NCI-H2171 (cell line): ENCODE results near the gene TECPR1.

ENCODE experiments used
- DNase-seq: peaks from one replicate; lab custom pipeline; 2025; lab: John Stamatoyannopoulos, UW

TECPR1 gene

GRCh38 chr7:98251601-98252424, at the start of gene TECPR1:
Gene TECPR1, minus strand, starts transcription at chr7:98252232. Its CDS starts 6,086 bp downstream, at chr7:98246146.
- DNase-seq = peak; percentile 94

GRCh38 chr7:98300595-98301372, 48.8 kb upstream of the TECPR1 start:
- no peak for DNase-seq

- no peak for DNase-seq
These were observed 45.7 kb upstream of the TECPR1 start for GRCh38 chr7:98297626-98298286.

- DNase-seq = no peak
These were observed 44.8 kb upstream of the TECPR1 start for GRCh38 chr7:98296833-98297232.

- DNase-seq = no peak
These were observed 43.6 kb upstream of the TECPR1 start for GRCh38 chr7:98295467-98296192.

- peak; percentile 54 for DNase-seq
These were observed 42.9 kb upstream of the TECPR1 start for GRCh38 chr7:98294798-98295382.

- DNase-seq = no peak
These were observed 42.3 kb upstream of the TECPR1 start for GRCh38 chr7:98294326-98294725.

GRCh38 chr7:98293746-98294145, 41.7 kb upstream of the TECPR1 start:
- DNase-seq = no peak

- no peak for DNase-seq
These were observed 41.2 kb upstream of the TECPR1 start for GRCh38 chr7:98293265-98293664.

- no peak for DNase-seq
These were observed 39.7 kb upstream of the TECPR1 start for GRCh38 chr7:98291717-98292116.

- DNase-seq = no peak
These were observed 37.4 kb upstream of the TECPR1 start for GRCh38 chr7:98289333-98289875.

- DNase-seq = no peak
These were observed 36.2 kb upstream of the TECPR1 start for GRCh38 chr7:98288064-98288823.

GRCh38 chr7:98287486-98287959, 35.5 kb upstream of the TECPR1 start:
- peak; percentile 15 for DNase-seq

GRCh38 chr7:98286701-98287485, 34.9 kb upstream of the TECPR1 start:
- DNase-seq = no peak

GRCh38 chr7:98286093-98286539, 34.1 kb upstream of the TECPR1 start:
- DNase-seq = no peak

GRCh38 chr7:98285157-98286092, 33.4 kb upstream of the TECPR1 start:
- no peak for DNase-seq

GRCh38 chr7:98284335-98285036, 32.5 kb upstream of the TECPR1 start:
- no peak for DNase-seq

- DNase-seq = no peak
These were observed 31.8 kb upstream of the TECPR1 start for GRCh38 chr7:98283887-98284222.
